Endothelial cell of umbilical vein (primary cell): ENCODE data around the gene MCL1. TPM values are rescaled to one million over a fixed set of nuclear protein-coding genes. Genes with fewer than 3 reads are reported as not detected.

Source experiments
- BruUV-seq: library from RNA; stranded (reverse); fragments of 400-500 nt; replicated peaks from 2 replicates; lab custom pipeline; 2021; lab: Mats Ljungman, UMichigan
- CTCF ChIA-PET: fragments of 300-600, 350-600 bp; sonication (Branson Sonifier 250); formaldehyde crosslinking; loops from one replicate; lab custom pipeline; 2021; ENCODE audit warnings: antibody characterized with exemption, inconsistent platforms; lab: Charles Lee
- POLR2A ChIA-PET: fragments of 300-600, 350-600 bp; sonication (Branson Sonifier 250); formaldehyde crosslinking; loops from one replicate; lab custom pipeline; 2021; ENCODE audit warnings: antibody characterized with exemption, inconsistent platforms; lab: Charles Lee
- DNase-seq: peaks from one replicate; pipeline ENCODE4 v3.0.0-alpha.2; 2011; ENCODE audit warnings: low read depth, low spot score
- FAIRE-seq: peaks from 2 replicates; lab custom pipeline; 2011; peaks lifted over from hg19 to GRCh38; lab: Jason Lieb, UNC
- H2AFZ ChIP-seq: 2 replicates; pipeline ENCODE4 v1.6.0; 2012; ENCODE audit warnings: low read depth, low read length, control low read depth, inconsistent platforms
- H3K27ac ChIP-seq: 2 replicates; pipeline ENCODE4 v1.5.1; 2011; ENCODE audit warnings: low read depth, mild to moderate bottlenecking, control low read depth, low read length, moderate library complexity; ENCODE audit not compliant: insufficient read depth
- H3K27me3 ChIP-seq, 2 experiments: 2 replicates each; pipeline versions ENCODE4 v1.6.0 to v1.6.1; 2011; ENCODE audit warnings: low read length in 2 of 2, mixed read lengths in 1 of 2; ENCODE audit not compliant: control insufficient read depth in 2 of 2, insufficient read depth in 2 of 2
- H3K36me3 ChIP-seq, 2 experiments: 2 replicates in 1 of 2; 3 replicates in 1 of 2; pipeline ENCODE4 v1.5.1; 2011; ENCODE audit warnings: low read length in 2 of 2, mild to moderate bottlenecking in 1 of 2, moderate library complexity in 1 of 2; ENCODE audit not compliant: control insufficient read depth in 2 of 2, insufficient read depth in 2 of 2; ENCODE audit errors: extremely low read depth in 1 of 2
- H3K4me1 ChIP-seq: 3 replicates; pipeline ENCODE4 v1.5.1; 2011; ENCODE audit warnings: mild to moderate bottlenecking, low read length; ENCODE audit not compliant: control insufficient read depth, insufficient read depth; ENCODE audit errors: extremely low read depth
- H3K4me2 ChIP-seq: 2 replicates; pipeline ENCODE4 v1.6.1; 2011; ENCODE audit warnings: low read length, control low read depth, mixed read lengths; ENCODE audit not compliant: insufficient read depth
- H3K4me3 ChIP-seq, 3 experiments: fragments of 200-600 bp in 1 of 3; sonication (generic), shearing (Covaris generic) in 1 of 3; replicated peaks in 1 of 3; 2 replicates each; pipeline ENCODE4 v1.5.1; 2011 to 2016; ENCODE audit warnings: control low read depth in 3 of 3, low read length in 3 of 3, mild to moderate bottlenecking in 2 of 3, inconsistent platforms in 1 of 3, low read depth in 1 of 3, moderate library complexity in 1 of 3; ENCODE audit not compliant: insufficient read depth in 1 of 3
- H3K79me2 ChIP-seq: 2 replicates; pipeline ENCODE4 v1.6.0; 2012; ENCODE audit warnings: low read length, inconsistent platforms; ENCODE audit not compliant: control insufficient read depth, insufficient read depth
- H3K9ac ChIP-seq: replicated peaks from 2 replicates; pipeline ENCODE3; 2011; ENCODE audit warnings: low read length, control low read depth; ENCODE audit not compliant: insufficient read depth; ENCODE audit errors: extremely low read depth
- H3K9me1 ChIP-seq: replicated peaks from 3 replicates; pipeline ENCODE4 v1.6.0; 2011; ENCODE audit warnings: mild to moderate bottlenecking, low read length; ENCODE audit not compliant: control insufficient read depth, insufficient read depth; ENCODE audit errors: extremely low read depth
- H3K9me3 ChIP-seq: replicated peaks from 2 replicates; pipeline ENCODE4 v1.5.1; 2012; ENCODE audit warnings: low read length, inconsistent platforms; ENCODE audit not compliant: control insufficient read depth, insufficient read depth
- H4K20me1 ChIP-seq: replicated peaks from 2 replicates; pipeline ENCODE3; 2011; ENCODE audit warnings: mild to moderate bottlenecking, low read length; ENCODE audit not compliant: control insufficient read depth, insufficient read depth; ENCODE audit errors: extremely low read depth
- EZH2 ChIP-seq: IDR thresholded peaks from 2 replicates; pipeline ENCODE4 v1.6.1; 2012; ENCODE audit warnings: borderline replicate concordance, low read depth, mild to moderate bottlenecking, moderate library complexity, low read length, inconsistent platforms; ENCODE audit not compliant: severe bottlenecking
- FOS ChIP-seq: IDR thresholded peaks from 2 replicates; pipeline ENCODE4 v1.6.1; 2011; ENCODE audit warnings: mild to moderate bottlenecking, low read length, moderate library complexity, borderline replicate concordance; ENCODE audit not compliant: insufficient read depth
- GATA2 ChIP-seq: IDR thresholded peaks from 2 replicates; pipeline ENCODE4 v1.7.0; 2011; ENCODE audit warnings: low read depth, mild to moderate bottlenecking, moderate library complexity, mixed read lengths, low read length; ENCODE audit not compliant: insufficient read length, insufficient read depth
- JUN ChIP-seq: IDR thresholded peaks from 2 replicates; pipeline ENCODE4 v1.6.1; 2011; ENCODE audit warnings: borderline replicate concordance, low read depth; ENCODE audit not compliant: insufficient read length, insufficient read depth
- MYC ChIP-seq: IDR thresholded peaks from one replicate; pipeline ENCODE4 v1.6.1; 2011; ENCODE audit warnings: mild to moderate bottlenecking, low read depth, low read length
- POLR2A ChIP-seq: IDR thresholded peaks from 2 replicates; pipeline ENCODE4 v1.6.1; 2012; ENCODE audit warnings: low read depth, mild to moderate bottlenecking, control low read depth, low read length
- POLR2AphosphoS5 ChIP-seq: IDR thresholded peaks from 2 replicates; pipeline ENCODE4 v1.6.1; 2012; ENCODE audit warnings: low read depth, mild to moderate bottlenecking, control low read depth, low read length, moderate library complexity; ENCODE audit not compliant: insufficient read depth
- dilution Hi-C: fragments of 300-500 bp; cut with MboI; formaldehyde crosslinking; loops from one replicate; pipeline ENCODE4 v1.15.0; 2019; ENCODE audit warnings: low sequenced_read_pairs; ENCODE audit not compliant: extremely low pct_ligation_motif_present
- intact Hi-C: fragments of 100-400 bp; cut with micrococcal nuclease; formaldehyde crosslinking; loops from one replicate; pipeline ENCODE4 v1.10.0; 2022
- polyA plus RNA-seq, 4 experiments: library from polyadenylated mRNA; depleted of rRNA in 3 of 4; stranded (reverse) in 3 of 4; unstranded in 1 of 4; fragments of >200 nt; gene quantifications; 2 replicates each; pipeline versions ENCODE4 v1.2.1 to v1.2.3, GENCODE V29; 2011 to 2012; ENCODE audit warnings: missing spikeins in 1 of 4
- total RNA-seq: library from RNA; stranded (reverse); gene quantifications from 2 replicates; pipeline ENCODE4 v1.2.3, GENCODE V29; 2021
- TF ChIP-seq, protein P1 (sequence below): IDR thresholded peaks from 2 replicates; pipeline ENCODE4 v1.6.1; 2011; ENCODE audit not compliant: insufficient read depth, insufficient read length
- TF ChIP-seq, protein P2 (sequence below), 2 donors: IDR thresholded peaks; 1 replicate in 1 of 2; 2 replicates in 1 of 2; pipeline ENCODE4 v1.5.1; 2011; ENCODE audit warnings: low read length in 2 of 2, mild to moderate bottlenecking in 2 of 2, moderate library complexity in 2 of 2, control low read depth in 1 of 2, inconsistent platforms in 1 of 2, low read depth in 1 of 2; ENCODE audit not compliant: insufficient read depth in 1 of 2; ENCODE audit errors: extremely low read depth in 1 of 2

MCL1 gene
- total and polyA plus RNA-seq, 2 donors (not counting 3 experiments of a cell fraction or from before 2014, with no cell fraction given), result 87.3 to 186 TPM

DNA sequence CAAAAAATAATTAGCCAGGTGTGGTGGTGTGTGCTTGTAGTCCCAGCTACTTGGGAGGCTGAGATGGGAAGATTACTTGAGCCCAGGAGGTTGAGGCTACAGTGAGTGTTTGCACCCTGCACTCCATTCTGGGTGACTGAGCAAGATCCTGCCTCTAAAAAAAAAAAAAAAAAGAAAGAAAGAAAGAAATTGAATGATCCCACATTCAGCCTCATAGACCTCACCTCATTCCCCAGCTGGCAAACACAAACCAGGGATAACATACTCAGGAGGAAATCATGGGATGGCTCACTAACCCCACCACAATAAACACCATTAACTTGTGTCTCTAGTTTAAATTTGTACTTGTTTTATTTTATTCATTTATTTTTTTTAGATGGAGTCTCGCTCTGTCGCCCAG is 41.5 kb upstream of the MCL1 start:
- POLR2A ChIA-PET, result interaction anchor here (0.7 to 4.8 kb wide), 3 partner anchors 42 to 51 kb away, joined by 4 to 43 read pairs (median 5); partner anchors contain the start of gene MCL1

More for the DNA sequence above, 41.5 kb upstream of the MCL1 start:
- peaks cover 1% of the 10 kb centered on the region for H3K79me2 ChIP-seq
- no peaks in the 10 kb centered on the region for H3K9me3 ChIP-seq
- peaks cover 5 to 13% of the 10 kb centered on the region in 2 experiments for H3K36me3 ChIP-seq
- no peak overlapping the region for H3K9ac ChIP-seq
- CTCF ChIA-PET, result interaction anchor here (0.6 to 13.1 kb wide), 16 partner anchors 9 to 192 kb away, joined by 3 to 288 read pairs (median 6); partner anchors contain the start of genes ADAMTSL4, ENSA, GOLPH3L and MCL1
- dilution Hi-C loops (no loop called here), intact Hi-C loops (loop anchor here (1.0 to 10.0 kb wide), 7 partner anchors 8 to 301 kb away; partner anchors contain the start of genes ENSA, MCL1 and RPRD2)
- no peaks in the 10 kb centered on the region for H3K9me1 ChIP-seq
- no peak for DNase-seq
- no peaks in the 10 kb centered on the region for H3K27me3 ChIP-seq
- peaks cover 30% of the 10 kb centered on the region for H3K4me1 ChIP-seq
- H3K4me2 ChIP-seq, result no peak overlapping the region
- H3K27ac ChIP-seq, result no peak overlapping the region
- no peak overlapping the region for H2AFZ ChIP-seq
- H4K20me1 ChIP-seq, result no peaks in the 10 kb centered on the region
- H3K4me3 ChIP-seq, result no peak overlapping the region
- no peak for FAIRE-seq
- no TSS peak for BruUV-seq
- TF ChIP-seq FOS (no peak), POLR2AphosphoS5 (no peak), MYC (no peak), GATA2 (no peak), POLR2A (no peak), EZH2 (no peak), JUN (no peak)
- TF ChIP-seq, protein P1, sequence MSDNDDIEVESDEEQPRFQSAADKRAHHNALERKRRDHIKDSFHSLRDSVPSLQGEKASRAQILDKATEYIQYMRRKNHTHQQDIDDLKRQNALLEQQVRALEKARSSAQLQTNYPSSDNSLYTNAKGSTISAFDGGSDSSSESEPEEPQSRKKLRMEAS, result no peak
- TF ChIP-seq, protein P2, sequence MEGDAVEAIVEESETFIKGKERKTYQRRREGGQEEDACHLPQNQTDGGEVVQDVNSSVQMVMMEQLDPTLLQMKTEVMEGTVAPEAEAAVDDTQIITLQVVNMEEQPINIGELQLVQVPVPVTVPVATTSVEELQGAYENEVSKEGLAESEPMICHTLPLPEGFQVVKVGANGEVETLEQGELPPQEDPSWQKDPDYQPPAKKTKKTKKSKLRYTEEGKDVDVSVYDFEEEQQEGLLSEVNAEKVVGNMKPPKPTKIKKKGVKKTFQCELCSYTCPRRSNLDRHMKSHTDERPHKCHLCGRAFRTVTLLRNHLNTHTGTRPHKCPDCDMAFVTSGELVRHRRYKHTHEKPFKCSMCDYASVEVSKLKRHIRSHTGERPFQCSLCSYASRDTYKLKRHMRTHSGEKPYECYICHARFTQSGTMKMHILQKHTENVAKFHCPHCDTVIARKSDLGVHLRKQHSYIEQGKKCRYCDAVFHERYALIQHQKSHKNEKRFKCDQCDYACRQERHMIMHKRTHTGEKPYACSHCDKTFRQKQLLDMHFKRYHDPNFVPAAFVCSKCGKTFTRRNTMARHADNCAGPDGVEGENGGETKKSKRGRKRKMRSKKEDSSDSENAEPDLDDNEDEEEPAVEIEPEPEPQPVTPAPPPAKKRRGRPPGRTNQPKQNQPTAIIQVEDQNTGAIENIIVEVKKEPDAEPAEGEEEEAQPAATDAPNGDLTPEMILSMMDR (IDR thresholded peaks at IDR 0.05; ENCODE audit: extremely low read depth in 1 of 2, insufficient read depth in 1 of 2, low read depth in 1 of 2, low read length in 2 of 2), result no peak
